GM12801 (cell line): ENCODE results near the gene TRAM2.

ENCODE experiments used
- TF ChIP-seq, protein P1 (sequence below): IDR thresholded peaks from one replicate; pipeline ENCODE4 v1.5.1; 2011; ENCODE audit warnings: control low read depth; ENCODE audit not compliant: insufficient read length; ENCODE audit errors: extremely low read depth

The TRAM2 gene

DNA sequence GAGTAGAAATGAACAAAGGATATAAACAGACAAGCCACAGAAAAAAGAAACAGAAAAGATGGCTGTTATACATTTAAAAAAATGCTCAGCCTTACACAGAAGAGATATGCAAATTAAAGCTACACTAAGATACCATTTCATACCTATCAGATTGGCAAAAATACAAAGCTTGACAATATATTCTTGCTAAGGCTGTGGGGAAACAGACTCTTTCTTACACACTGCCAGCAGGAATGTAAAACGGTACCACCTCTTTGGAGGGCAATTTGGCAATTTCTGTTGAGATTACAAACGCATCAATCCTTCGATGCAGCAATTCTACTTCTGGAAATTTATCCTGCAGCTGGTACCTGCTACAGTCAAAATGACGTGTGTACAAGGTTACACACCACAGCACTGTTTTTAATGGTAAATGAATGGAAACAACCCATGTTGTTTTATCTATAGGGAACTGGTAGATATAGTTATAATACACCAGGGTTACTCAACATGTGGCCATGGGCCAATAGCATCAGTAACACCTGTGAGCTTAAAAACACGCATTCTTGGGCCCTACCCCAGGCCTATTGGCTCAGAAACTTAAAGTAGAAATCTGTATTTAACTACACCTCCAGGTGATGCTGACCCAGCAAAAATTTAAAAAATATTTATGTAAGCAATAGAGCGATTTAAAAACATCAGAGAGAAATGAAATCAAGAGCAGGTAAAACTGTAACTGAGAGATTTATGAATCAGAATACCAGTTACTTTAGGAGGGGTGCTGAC is 53.3 kb downstream of the TRAM2 start:
- TF ChIP-seq, protein P1, sequence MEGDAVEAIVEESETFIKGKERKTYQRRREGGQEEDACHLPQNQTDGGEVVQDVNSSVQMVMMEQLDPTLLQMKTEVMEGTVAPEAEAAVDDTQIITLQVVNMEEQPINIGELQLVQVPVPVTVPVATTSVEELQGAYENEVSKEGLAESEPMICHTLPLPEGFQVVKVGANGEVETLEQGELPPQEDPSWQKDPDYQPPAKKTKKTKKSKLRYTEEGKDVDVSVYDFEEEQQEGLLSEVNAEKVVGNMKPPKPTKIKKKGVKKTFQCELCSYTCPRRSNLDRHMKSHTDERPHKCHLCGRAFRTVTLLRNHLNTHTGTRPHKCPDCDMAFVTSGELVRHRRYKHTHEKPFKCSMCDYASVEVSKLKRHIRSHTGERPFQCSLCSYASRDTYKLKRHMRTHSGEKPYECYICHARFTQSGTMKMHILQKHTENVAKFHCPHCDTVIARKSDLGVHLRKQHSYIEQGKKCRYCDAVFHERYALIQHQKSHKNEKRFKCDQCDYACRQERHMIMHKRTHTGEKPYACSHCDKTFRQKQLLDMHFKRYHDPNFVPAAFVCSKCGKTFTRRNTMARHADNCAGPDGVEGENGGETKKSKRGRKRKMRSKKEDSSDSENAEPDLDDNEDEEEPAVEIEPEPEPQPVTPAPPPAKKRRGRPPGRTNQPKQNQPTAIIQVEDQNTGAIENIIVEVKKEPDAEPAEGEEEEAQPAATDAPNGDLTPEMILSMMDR = no peak

DNA sequence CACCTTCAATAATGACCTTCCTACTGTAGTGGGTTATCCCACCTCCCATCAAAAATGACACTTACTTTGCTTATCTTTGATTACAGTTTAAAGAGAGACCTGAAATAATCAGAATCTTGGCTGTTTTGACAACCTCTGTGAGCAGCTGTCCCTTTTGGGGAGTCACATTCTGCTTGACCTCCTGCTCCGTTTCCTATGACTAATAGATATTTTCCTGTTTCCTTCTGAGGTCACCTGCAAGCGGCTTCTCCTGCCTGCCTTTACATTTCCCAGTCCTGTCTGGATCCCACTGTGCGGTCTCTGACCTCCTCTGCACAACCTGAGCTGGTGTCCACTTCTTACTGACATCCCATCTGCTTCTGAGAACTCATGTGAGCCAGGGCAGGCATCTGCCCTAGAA is 54.2 kb downstream of the TRAM2 start:
- TF ChIP-seq, protein P1 = no peak

DNA sequence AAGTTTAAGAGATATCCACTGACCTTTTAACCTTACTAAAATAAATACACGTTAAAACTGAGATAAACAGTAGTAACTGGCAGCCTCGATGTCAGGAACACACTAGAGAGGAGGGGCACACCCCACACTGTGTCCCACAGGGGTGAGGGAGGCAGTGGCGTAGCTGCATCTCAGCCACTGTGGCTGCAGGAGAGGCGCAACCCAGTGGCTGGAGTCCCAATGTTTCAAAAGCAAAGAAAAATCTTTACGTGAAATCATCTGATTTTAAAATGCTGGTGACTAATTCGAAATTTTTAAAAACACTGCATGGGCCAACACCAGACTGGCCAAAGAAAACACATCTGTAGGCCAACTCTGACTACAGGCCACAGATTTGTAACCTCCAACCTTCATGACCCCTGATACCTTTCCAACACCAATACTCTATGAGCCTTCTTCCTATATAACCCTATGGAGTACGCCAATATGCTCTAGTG is 54.7 kb downstream of the TRAM2 start:
- TF ChIP-seq, protein P1 = no peak

DNA sequence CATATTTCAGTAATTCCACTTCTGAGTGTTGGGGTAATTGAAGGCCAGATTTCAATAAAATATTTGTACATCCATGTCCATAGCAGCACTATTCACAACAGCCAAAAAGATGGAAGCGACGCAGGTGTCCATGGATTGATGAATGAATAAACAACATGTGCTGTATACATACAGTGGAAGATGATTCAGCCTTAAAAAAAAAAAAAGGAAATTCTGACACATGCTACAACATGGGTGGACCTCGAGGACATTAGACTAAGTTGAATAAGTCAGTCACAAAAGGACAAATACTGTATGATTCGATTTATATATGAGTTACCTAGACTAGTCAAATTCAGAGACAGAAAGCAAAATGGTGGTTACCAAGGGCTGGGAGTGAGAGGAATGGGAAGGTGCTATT is 57.2 kb downstream of the TRAM2 start:
- TF ChIP-seq, protein P1 = no peak

DNA sequence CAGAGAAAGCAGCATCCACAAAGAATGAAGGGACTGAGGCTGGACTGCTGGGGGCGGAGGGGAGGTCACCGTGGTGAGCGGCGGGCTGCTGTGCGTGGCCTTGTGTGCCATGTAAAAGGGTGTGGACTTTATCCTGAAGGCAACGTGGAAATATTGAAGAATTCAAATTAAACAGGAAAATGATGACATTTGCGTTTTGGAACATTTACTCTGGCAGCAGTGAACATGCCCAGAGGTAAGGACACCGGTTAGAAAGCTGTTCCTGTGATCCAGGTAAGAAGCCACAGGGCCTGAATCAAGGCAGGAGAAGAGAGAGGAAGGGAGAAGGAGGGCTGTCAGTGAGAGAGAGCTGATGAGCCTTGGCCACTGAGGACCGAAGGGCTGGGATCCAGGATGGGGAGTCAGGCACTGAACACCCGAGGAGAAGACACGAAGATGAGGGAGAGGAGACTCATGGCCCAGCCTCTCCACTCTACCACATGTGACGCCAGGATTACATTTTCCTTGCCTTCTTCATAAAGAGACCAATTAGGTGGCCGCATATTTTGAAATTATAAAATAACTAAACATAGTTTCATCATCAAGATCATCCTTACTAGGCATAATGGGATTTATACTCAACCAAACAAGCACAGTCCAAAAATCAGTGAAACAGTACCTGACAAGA is 58.4 kb downstream of the TRAM2 start:
- TF ChIP-seq, protein P1 = no peak

DNA sequence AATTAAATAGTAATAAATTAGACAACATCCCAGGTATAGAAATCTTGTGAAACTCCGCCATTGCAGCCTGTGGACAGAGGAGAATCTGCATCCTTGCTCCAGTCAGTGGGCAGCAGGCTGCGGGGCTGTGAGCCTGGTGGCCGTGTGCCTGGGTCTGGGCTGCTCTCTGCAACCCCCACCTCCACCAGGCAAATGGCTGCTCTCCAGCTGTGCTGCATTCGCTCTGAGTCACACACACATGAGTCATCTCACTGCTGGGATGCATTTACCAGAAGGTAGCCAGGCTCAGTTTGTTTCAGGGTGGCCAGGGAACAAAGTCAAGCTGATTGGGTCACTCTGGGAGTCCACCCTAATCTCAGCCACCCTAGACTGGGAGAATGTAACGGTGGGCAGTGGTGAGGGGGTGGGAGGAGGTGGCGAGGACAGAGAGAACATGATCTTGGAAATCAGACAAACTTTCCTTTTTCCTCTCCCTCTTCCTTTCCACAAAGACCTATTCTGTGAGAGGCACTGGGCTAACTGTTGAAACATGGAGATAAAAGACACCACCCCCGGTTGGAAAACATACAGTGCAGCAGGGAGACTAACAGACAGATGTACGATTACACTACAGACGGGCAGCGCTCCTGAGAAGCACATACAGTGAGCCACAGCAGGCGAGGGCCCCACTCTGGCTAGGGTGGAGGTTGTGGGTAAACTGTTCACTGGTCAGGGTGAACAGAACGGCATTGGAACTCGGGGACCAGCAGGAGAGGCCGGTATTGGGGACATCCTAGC is 59.2 kb downstream of the TRAM2 start:
- TF ChIP-seq, protein P1 = no peak

DNA sequence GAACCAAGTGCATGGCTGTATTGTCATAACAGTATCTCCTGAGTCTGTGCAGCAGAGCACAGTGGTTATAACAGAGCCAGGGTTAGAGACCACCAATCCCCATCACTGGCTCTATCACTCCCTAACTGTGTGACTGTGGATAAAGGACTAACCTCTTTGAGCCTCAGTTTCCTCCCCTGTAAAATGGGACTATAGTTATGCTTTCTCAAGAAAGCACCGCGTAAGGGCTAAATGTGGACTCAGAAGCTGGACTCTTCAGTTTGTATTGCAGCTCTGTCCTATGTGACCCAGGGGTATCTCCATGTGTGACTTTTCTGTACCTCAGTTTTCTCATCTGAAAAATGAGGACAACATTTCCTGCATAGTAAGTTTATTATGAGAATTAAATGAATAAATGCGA is 59.9 kb downstream of the TRAM2 start:
- TF ChIP-seq, protein P1 = no peak
